Measurements from ENCODE around the gene EXOC2.
"Not testable (repeated sequence)": the region's sequence is repeated elsewhere in the genome, so short reads cannot be mapped to it uniquely, and the experiment has no call there.

The EXOC2 gene

DNA sequence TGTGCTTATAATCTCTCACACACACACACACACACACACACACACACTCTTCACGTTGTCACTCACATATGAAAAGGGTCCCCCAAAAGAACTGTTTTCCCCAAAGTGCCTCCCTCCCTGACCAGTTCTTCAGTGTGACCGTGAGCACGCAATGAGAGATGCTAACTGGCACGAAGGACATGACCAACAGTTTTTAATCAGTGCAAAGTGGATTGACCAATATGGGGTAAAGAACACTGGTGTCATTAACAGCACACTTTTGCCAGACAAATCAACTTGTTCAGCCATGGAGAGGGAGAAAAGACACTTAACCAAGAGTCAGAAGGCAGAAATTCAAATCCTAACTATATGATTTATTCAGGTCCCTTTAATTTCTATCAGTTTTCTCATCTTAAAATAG, 15.0 kb downstream of the EXOC2 start:
- no peak for DNase-seq

DNA sequence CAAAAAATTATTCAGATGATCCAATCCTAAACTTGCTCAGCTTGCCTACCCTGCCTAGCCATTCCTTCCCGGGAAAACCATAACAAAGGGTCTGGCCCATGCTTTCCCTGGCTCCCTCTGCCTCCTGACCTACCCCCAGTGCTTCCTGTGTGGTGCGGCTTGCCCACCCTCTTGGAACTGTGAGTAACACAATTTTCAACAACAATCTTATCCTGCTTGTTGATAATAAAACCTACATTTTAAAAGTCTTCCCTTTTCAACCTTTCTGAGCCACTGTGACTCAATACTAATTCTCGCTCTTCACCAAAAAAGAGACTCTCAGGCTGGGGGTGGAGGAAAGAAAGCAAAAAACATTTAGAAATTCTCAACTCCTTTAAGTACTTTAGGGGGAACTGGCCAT, 18.0 kb downstream of the EXOC2 start:
- DNase-seq: no peak

DNA sequence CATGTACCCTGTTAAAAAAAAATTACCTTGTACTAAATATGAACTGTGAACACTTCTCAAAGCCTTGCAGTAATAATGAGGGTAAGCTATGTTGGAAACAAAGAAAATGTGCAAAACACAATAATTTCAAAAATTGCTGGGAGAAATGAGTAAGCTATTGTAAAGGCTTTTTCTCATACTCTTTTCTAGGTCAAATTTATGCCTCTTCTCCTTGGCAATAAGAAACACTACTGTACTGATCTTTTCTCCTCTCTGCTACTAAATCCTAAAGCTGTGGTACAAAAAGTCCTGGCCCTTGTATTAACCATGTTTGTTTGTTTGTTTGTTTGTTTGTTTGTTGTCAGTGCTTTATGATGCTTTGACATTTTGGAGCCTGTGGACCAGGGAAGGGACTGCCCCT, 18.5 kb downstream of the EXOC2 start:
- DNase-seq: no peak

DNA sequence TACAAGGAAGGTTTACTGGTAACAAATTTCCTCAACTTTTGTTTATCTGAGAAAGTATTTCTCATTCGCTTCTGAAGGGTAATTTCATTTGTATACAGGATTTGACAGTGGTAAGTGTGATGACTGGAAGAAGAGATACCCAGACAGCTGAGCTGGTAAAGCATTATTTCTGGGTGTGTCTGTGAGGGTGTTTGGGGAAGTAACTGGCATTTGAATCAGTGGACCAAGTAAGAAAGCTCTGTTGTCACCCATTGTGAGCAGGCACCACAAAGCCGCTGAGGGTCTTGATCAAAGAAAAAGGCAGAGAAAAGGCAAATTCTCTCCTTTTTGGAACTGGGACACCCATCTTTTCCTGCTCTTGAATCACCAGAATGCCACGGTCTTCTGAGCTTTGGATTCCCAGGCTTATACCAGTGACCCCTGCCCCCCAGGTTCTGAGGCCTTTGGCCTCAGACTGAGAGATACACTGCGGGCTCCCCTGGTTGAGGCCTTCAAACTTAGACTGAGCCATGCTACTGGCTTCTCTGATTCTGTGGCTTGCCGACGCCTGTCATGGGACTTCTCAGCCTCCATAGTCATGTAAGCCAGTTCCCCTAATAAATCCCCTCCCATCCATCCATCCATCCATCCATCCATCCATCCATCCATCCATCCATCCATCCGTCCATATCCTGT, 25.5 kb downstream of the EXOC2 start:
- DNase-seq: no peak

DNA sequence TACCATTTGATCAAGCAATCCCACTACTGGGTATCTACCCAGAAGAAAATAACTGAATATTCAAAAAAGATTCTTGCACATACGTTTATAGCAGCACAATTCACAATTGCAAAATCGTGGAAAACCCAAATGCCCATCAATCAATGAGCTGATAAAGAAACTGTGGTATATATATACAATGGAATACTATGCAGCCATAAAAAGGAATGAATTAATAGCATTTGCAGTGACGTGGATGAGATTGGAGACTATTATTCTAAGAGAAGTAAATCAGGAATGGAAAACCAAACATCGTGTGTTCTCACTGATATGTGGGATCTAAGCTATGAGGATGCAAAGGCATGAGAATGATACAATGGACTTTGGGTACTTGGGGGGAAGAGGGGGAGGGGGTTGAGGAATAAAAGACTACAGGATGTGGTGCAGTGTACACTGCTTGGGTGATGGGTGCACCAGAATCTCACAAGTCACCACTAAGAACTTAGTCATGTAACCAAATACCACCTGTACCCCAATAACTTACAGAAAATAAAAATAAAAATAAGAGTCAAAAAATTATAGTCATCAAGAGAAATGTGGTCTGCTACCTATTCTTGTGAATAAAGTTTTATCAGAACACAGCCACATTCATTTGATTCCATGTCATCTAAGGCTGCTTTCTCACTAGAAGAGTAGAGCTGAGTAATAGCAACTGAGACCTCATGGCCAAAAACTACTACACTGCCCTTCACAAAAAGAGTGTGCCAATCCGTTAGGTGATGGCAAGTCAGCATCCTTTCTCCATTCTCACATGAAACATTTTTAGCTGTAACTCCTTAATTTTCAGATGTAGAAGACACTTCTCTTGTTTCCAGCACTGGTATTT, 27.3 kb downstream of the EXOC2 start:
- DNase-seq: no peak

DNA sequence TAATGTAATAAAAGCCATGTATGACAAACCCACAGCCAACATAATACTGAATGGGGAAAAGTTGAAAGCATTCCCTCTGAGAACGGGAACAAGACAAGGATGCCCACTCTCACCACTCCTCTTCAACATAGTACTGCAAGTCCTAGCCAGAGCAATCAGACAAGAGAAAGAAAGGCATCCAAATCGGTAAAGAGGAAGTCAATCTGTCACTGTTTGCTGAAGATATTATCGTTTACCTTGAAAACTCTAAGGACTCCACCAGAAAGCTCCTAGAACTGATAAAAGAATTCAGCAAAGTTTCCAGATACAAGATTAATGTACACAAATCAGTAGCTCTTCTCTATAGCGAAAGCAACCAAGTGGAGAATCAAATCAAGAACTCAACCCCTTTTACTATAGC, 29.2 kb downstream of the EXOC2 start:
- DNase-seq: not testable (repeated sequence)

DNA sequence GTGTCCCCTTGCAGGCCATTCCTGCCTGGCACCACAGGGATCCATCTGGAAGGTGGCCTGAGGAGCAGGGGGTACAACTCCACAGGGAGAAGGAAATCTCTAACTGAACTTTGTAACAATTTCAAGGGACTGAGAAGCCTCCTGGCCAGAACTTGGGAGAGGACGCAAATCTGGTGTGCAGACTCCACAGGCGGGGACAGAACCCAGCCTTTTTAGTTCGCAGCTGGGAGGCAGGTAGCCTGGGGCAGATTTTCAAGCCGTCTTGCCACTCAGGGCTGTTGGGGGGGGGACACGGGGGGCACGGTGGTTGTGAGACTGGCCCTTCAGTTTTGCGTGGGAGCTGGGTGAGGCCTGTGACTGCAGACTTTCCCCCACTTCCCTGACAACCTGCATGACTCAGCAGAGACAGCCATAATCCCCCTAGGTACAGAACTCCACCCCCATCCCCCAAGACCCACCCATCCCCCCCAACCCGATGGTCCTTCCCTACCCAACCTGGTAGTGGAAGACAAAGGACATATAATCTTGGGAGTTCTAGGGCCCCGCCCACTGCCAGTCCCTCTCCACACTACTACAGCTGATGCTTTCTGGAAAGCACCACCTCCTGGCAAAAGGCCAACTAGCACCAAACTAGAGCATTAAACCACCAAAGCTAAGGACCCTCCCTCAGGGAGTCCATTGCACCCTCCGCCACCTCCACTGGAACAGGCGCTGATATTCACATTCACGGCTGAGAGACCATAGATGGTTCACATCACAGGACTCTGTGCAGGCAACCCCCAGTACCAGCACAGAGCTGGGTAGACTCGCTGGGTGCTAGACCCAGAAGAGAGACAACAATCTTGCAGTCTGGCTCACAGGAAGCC, 33.0 kb downstream of the EXOC2 start:
- peak; percentile 82 for DNase-seq

DNA sequence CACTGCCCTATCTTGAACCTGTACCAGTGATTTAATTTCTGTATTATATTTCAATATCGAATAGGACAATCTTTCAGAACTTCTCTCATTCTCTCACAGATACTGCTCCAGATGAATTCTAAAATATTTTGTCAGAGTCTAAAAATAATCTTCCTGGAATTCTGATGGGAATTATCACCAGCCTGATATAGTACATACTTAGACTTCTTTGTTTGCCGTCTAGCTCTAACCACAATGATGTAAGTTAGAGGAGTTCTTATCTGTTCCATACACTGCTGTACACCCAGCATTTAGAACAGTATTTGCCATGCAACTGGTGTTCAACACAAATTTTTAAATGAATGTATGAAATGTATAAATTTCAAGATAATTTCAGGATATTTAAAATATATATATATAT, 34.7 kb downstream of the EXOC2 start:
- DNase-seq: no peak

DNA sequence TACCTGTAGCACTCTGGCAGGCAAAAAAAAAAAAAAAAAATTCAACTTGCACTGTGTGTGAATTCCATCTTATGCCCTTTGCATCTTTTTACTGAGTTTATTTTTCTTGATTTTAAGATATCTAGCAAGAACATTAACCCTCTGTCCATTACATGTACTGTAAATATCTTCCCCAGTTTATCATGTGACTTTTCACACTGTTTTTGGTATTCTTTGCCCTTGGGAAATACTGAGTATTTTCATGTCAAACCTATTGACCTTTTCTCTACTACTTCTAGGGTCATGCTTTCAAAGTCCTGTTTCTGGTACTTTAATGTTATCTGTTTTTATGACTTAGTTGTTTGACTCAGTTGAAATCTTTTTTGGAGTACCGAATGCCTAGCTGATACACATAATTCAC, 35.2 kb downstream of the EXOC2 start:
- DNase-seq: no peak

DNA sequence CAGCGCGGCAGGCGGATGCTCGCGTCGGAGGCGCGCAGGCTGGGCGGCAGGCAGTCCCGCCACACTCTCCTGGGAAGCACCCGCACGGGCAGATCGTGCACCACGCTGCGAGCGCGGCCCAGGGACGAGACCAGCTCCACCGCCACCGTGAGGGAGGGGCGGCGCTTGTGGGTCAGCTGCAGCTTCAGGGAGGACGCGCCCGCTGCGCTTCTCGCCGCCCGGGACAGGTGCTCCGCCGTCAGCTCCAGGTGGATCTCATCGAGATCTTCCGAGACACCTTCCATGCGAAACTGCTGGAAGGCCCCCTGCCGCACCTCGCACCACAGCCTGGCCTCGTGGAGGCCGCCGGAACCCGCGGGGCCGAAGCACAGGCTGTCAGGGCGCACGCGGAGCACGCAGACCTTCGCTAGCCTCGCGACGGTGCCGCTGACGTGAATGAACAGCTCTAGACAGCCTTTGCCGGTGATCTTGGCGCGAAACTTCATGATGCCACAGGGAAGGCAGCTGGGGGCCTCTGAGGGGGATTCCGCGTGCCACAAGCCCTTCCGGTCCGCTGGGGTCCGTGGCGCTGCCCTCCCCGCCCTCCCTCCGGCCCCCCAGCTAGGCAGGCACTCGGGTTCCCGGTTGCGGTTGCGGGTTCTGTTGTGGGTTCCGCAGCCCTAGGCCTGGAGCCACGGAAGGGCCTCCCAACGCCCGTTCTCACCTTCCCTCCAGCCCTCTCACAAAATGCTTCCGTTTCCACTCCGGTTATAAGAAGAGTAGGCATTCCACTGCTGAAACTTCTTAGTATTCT, 36.3 kb downstream of the EXOC2 start, which contains the start of gene HUS1B:
TSS of gene HUS1B (minus strand) at position 641 of the 793 bp plus-strand sequence. CDS start at position 485, 156 bp downstream.
- no peak for DNase-seq

DNA sequence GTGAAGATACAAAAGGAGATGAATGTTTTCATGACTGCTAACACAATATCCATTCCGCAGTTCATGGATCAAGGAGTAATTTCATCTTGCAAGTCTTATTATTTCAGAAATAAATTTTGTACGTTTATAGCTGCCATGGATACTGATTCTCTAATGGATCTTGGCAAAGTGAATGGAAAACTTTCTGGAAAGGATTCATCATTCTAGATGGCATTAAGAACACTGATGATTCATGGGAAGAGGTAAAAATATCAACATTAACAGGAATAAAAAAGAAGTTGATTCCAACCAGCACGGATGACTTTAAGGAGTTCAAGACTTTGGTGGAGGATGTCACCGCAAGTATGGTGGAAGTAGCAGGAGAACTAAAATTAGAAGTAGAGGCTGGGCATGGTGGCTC, 38.8 kb downstream of the EXOC2 start:
- no peak for DNase-seq

DNA sequence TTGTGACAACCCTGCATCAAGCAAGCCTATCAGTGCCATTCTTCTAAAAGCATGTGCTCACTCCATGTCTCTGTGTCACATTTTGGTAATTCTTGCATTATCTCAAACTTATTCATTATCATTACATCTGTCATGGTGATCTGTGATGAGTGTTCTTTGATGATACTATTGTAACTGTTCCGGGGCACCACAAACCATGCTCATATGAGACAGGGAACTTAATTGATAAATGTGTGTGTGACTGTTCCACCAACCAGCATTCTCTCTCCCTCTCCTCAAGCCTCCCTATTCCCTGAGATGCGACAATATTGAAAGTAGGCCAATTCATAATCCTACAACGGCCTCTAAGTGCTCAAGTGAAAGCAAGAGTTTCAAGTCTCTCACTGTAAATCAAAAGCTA, 40.1 kb downstream of the EXOC2 start:
- DNase-seq: no peak

DNA sequence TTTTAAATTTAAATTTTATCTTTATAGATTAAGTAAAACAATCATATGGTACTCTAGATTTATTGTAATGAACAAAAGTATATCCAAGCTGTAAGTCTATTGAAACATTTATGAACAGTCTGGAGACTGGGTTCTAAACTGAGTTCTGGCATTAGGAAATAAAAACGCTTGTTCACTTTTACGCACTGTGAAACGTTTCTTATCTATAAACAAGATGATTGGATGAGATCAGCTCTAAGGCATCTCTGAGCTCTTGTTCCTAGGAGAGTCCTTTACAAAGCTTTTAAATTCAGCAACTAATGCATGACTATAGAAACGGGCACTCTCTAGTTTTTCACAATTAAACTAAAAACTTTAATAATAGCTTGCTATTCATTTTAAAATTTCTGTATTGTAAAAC, 42.8 kb downstream of the EXOC2 start:
- DNase-seq: no peak

DNA sequence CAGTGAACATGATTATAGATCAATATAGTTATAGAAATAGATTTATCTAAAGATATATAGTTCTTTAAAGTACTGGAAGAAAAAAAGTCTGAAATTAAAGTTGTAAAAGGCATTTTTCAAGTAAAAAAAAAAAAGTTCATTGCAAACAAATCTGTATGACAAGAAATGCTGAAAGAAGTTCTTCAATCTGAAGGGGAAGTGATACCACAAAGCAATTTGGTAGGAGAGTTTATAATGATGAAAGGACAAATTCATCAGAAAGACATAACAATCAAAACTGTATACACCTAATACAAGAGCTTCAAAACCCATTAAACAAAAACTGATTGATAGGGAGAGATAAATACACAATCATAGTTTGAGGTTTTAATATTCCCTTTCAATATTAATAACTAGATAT, 50.1 kb downstream of the EXOC2 start:
- no peak for DNase-seq

DNA sequence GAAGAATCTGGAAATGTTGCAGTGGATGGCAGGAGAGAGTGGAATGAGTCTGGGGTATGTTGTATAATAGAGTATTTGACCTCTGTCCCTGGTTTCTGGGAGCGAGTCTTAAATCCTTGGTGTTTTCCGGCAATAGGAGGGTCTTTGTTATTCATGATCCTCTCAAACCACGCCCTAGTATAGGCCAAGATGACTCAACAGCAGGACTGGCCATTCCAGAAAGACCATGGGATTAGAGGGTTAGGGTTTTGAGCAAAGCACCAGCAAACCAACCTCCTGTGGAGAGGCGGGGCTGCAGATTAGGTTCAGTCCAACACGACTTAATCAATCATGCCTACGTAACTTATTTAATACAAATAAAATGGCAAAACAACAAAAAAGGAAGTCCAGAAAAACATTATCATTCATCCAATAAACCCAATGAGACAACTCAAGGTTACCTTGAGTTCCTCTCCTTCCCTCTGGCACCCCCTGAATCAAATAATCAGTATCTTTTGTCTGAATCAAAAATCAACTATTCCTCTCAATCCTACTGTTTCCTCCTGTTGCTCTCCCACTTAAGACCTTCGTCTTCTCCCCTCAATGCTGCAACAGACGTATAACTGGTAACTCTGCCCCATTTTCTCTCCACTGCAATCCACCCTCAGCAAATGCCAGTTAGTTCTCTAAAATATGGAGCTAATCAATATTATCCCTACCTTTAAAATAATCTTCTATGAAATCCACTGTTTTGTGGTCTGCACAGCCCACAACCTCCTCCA, 51.5 kb downstream of the EXOC2 start:
- no peak for DNase-seq

DNA sequence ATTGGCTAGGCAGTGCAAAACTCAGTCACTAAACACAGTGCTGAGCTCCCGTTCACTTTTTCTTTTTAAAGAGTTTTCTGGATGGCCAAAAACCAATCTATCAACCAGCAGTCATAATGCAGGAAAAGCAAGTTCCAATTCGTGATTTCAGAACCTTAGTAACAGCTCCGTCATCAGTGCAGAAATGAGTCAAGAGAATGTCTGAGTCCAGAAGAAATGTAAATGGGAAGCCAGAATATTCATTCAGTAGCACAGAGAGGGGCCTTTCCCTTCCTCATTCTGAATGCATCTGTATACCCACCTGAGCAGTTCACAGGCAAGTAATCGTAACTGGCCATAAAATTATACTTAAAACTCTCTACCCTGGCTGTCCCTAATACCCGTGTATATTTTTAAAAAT, 56.5 kb downstream of the EXOC2 start:
- DNase-seq: no peak

DNA sequence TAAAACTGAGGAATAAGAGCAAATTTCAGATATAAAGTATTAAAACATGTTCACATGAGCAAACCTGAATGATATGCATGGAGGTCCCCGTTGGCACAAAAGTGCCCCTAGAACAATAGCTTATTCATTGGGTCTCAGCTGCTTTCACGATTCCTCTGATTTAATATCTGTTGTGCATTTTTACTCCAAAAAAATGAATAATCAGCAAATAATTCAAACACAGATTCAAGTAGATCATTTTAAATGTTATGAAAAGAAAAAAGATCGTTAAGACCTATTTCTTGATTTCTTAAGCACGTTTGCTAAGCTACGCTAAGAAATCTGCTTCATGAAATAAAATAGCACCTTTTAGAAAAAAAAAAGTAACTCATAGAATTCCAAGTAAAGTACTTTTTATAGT, 57.7 kb downstream of the EXOC2 start:
- no peak for DNase-seq

DNA sequence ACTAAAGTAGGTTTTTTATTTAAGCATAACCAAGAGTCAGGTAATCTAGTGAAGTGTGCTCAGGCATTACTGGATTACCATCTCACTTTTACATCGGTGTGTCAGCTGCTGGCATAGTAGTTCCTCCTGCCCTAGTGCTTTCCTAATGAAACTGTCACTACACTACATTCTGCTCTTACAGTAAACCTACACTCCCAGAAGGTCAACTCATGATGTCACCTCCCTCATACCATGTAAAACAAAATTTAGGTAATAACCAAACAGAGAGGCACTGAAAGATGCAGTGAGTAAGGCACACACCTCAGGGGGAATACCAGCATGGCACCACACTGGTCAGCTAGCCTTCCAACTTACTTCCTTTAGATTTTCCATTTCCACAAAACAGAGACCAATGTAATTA, 59.3 kb downstream of the EXOC2 start:
- DNase-seq: no peak

DNA sequence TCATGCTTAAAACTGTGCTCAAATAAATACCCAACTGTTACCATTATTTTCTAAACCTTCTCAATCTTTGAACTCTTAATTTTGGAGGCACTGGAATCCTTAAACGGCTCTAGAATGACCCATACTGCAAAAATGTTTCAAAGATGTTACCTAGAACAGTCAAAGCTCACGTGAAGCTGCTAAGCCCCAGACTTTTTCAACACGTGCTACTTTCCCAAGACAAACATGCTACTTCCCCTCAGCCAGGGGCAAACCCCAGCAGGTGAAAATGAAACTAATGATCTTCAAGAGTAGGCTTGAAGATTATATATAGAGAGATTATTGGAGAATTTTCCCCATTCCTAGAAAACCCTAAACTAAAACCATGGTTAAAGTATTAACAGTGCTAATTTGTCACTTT, 64.2 kb downstream of the EXOC2 start:
- no peak for DNase-seq

DNA sequence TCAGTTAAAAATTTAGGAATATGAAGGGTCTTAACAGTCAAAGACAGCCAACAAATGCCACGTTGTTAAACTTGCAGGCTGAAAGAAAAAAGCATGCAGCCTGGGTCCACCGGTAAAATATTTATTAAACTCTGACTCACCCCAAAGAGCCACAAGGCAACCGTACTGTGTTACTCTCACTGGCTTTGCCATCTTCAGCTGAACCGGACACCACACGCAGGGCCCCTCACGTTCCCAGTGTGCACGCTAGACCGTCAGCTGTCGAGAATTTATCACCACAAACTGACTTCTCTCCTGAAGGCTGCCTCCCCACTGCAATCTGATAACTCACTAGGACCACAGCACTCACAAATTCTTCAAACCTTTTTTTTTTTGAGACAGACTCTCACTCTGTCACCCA, 66.7 kb downstream of the EXOC2 start:
- DNase-seq: no peak

DNA sequence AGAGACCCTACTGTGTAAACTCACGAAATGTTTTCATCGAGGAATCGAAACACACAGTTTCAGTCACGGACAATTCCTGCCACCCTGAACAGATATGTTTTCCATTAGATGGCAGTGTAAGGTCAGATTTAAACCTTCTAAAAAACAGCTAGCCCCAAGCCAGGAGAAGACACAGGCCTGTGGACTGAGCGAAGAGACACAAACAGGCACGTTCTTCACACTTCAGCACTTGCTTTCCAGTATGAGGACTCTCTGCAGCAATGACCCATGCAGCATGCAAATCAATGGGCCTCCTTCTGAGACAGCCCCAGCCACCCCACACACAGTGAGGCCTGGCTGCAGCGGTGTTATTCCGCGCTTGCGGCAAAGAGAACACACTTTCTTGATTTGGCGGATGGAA, 68.0 kb downstream of the EXOC2 start:
- DNase-seq: no peak

DNA sequence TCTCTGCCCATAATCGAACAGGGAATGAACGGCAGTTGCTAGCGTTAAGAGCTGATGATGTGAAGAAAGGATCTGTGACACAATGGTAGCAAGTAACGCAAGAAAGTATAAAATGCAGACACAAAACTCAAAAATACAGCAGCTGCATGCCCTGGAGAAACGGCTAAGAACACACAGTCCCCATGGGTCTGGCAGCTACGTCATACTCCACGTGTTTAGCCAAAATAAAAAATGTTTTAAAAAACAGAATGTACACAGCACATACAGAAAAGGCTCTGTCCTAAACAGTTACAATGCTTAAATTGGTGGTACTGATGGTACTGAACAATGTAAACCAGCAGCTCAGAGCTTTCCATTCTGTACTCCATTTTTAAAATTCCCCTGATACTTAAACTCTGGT, 70.5 kb downstream of the EXOC2 start:
- no peak for DNase-seq

Data from islet precursor cell (in vitro differentiated cells).